Measurements from ENCODE around the gene HOXA3.

DNA sequence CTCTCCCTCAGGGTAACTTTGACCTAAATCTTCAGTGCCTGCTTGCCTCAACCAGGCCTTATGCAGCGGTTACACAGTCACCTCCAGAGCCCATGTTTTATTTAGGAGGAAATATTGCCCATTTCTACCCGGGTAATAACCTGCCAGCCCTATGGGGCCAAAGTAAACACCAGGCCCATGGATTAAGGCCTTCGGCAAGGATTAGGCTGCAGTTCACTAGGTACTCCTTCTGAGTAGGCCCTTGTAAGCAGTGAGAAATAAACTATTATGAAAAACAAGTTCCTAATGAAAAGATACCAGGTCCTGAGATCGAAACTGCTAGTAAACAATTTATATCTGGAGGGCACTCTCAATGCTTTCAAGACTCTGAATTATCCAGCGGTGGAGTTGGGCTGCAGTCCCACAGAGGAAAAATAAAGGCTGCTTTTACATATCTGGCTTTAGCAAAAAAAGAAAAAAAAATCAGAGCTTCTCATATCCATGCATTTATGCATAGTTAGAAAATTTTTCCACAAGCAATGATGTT, 25.5 kb upstream of the HOXA3 start:
- TF ChIP-seq, protein P1, sequence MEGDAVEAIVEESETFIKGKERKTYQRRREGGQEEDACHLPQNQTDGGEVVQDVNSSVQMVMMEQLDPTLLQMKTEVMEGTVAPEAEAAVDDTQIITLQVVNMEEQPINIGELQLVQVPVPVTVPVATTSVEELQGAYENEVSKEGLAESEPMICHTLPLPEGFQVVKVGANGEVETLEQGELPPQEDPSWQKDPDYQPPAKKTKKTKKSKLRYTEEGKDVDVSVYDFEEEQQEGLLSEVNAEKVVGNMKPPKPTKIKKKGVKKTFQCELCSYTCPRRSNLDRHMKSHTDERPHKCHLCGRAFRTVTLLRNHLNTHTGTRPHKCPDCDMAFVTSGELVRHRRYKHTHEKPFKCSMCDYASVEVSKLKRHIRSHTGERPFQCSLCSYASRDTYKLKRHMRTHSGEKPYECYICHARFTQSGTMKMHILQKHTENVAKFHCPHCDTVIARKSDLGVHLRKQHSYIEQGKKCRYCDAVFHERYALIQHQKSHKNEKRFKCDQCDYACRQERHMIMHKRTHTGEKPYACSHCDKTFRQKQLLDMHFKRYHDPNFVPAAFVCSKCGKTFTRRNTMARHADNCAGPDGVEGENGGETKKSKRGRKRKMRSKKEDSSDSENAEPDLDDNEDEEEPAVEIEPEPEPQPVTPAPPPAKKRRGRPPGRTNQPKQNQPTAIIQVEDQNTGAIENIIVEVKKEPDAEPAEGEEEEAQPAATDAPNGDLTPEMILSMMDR (IDR thresholded peaks at IDR 0.05): no peak
- TF ChIP-seq EZH2 (IDR thresholded peaks at IDR 0.05): peak; percentile 56
- TF ChIP-seq EZH2phosphoT487 (IDR thresholded peaks at IDR 0.05): no peak

Data from neural progenitor cell (in vitro differentiated cells).